GM19035 (cell line): ENCODE results near the gene STK38.
"Not testable (repeated sequence)": the region's sequence is repeated elsewhere in the genome, so short reads cannot be mapped to it uniquely, and the experiment has no call there.

Experiments used
- ATAC-seq: cut with Tn5 transposase; IDR thresholded peaks from one replicate; pipeline ENCODE4 v1.9.1; 2021; ENCODE audit not compliant: unreplicated experiment

STK38 gene

DNA sequence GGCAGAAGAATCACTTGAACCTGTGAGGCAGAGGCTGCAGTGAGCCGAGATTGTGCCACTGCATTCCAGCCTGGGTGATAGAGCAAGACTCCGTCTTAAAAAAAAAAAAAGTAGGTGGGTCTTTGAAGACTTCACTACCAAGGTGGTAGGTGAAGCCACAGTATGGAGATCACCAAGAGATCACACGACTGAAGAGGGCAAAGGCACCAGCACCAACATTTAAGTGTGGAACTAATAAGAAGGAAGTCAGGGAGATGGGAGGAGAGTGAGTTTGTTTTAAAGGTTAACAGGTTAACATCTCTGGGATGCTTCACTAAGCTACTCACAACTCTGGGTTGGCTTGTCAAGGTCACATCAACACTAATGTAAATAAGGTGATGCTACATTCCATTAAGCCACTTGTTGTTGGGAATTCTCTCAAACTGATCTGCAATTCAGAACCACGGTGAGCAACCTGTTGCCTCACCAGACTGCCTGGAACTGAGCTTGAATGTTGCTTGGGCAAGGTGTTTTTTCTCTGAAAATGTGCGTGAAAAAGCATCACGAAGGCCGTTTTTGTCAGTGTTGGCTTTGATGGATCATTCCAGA lies 55.8 kb downstream of the STK38 start:
- ATAC-seq, result no peak

DNA sequence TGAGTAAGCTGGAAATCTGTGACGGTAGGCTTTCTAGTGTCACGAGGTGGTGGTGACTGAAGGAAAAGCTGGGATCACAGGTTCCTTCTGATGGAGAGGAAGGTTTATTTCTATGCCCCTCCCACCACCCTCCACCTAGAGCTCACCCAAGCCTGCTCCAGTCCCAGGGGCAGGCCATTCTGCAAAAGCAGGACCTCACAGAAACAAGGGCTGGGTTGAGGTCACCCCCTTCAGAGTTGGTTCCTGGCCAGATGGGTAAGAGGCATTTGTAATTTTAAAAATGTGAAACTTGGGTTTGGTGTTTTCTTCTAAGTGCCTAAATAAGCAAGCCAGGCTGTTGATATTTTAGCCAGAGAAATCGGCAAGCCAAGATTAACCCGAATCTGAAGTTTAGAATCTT lies 57.9 kb downstream of the STK38 start:
- ATAC-seq, result no peak

DNA sequence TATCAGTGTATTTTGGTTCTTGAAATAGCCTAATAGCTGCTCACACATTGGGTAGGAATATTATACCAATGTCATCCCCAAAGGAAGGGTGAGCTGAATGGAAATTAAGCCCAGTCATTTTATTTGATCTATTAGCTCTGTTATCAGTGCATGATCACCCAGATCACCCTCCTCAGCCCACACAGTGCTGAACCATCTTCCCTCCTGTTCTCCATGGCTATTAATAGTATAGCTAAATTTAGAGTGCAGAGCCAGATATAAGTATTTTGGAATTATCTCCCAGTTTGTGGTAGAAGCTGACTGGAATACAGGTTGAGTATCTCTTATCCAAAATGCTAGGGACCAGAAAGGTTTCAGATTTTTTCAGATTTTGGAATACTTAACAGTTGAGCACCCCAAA lies 59.1 kb downstream of the STK38 start:
- no peak for ATAC-seq

DNA sequence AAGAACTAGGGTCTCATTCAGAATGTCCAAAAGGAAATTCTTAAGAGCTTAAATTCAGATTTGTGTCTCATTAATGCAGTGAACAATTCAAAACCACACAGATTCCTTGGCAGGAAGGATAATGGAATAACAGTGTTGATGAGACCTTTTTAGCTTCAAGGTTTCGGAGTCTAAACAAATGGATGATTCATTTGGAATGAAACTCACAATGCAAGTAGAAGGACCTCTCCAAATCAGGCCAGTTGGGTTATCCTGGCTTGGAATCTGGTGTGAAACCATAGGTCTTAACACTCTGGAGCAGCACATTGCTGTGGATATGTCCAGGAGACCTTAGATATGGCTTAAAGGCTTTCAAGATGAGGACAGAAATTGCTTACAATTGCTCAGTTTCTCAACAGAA lies 59.6 kb downstream of the STK38 start:
- no peak for ATAC-seq

DNA sequence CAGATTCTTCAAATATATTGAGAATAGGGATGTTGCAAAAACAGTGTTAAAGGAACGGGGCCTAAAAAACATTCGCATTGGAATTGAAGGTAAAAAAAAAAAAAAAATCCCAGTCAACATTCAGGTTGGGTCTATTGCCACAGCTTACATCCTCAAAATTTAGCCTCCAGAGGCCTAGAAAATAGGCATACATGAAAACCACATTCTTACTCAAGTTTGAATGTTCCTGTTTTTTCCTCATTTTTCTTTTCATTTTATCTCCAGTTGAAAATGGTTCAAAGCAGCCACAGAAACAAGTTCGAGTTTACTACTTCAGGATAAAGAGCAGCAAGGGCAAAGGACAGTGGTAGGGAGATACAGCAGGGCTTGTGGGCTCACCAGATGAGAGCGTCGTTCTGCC lies 62.5 kb downstream of the STK38 start:
- ATAC-seq, result no peak

DNA sequence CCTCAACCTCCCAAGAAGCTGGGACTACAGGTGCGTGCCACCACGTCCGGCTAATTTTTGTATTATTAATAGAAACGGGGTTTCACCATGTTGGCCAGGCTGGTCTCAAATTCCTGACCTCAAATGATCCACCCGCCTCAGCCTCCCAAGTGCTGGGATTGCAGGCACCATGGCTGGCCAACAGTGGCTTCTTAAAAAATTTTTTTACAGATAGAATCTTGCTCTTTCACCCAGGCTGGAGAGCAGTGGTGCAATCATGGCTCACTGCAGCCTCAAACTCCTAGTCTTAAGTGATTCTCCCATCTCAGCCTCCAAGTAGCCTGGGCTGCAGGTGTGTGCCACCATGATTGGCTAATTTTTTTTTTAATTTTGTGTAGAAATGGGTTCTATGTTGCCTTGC lies 64.0 kb downstream of the STK38 start:
- not testable (repeated sequence) for ATAC-seq

DNA sequence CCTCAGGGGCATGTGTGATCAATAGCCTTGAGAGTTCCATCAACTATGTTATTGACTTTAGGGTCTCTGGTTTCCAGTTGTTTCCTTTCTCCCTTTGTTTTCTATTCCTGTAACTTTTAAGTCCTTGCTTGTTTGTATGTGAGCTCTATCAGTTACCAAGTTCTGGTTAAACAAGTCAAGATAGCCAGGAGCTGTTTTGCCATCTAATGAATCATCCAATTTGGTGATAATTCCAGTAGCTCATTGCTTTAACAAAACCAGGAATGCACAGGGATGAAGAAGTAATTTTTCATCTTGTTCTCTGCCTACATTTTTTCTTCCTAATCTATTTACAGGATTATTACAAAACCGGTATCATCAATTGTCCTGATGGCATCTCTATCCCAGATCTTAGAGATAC lies 68.0 kb downstream of the STK38 start:
- no peak for ATAC-seq

DNA sequence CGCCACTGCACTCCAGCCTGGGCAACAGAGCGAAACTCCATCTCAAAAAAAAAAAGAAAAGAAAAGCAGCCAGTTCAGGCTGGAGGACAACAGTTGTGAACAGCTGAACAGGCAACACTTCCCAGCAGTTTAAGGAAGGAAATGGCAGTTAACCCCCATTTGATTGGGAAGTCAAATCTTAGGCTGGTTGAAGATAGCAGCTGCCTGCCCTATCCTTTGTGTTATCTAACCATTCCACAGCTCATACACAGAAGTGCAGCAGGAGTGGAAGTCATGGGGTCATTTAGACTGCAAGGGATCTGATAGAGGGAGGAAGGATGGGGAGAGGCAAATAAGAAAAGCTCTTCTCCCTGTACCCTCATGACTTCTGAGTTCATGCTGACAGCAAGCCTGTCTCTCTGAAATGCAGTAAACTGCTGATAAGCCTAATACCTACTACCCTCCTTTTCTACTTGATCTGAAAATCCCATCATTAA lies 69.2 kb downstream of the STK38 start:
- ATAC-seq, result no peak

DNA sequence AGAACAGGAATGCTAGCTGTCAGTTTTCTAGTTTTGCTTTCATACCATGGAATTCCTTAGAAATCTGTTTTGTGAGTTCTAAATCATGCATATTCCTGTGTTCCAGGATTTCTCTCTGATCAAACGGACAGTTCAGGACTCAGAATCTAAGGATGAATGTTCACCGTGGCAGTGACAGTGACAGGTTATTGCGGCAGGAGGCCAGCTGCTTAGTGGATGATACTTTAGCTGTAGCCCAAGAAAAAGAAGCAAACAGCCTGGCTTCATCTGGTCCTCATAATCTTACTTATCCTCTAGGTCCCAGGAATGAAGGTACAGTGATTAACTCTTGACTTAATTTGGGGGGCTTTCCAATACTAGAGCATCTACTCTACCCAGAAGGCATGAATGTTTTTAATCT lies 77.3 kb downstream of the STK38 start:
- ATAC-seq, result no peak

DNA sequence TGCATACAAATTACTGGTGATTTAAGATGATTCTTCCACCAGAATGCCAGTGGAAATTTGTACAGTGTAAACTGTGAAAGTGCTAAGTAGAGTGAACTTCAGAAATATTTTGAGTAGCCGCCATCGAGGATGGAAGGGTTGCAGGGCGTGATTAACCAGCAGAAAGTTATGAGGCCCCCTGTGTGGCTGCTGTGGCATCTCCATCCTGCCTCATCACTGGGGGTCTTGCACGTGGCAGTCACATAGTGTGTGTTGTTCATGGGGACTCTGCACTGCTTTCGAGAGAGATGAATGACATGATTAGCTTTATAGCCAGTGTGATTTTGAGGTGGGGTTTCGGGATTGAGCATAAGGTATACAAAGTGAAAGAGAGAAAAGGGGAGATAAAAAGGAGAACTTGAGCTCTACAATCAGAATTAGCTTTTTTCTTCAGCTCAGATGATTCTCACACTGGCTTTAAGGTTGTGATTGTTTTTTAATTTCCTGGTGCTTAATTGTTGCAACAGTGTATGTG lies 78.1 kb downstream of the STK38 start:
- no peak for ATAC-seq

DNA sequence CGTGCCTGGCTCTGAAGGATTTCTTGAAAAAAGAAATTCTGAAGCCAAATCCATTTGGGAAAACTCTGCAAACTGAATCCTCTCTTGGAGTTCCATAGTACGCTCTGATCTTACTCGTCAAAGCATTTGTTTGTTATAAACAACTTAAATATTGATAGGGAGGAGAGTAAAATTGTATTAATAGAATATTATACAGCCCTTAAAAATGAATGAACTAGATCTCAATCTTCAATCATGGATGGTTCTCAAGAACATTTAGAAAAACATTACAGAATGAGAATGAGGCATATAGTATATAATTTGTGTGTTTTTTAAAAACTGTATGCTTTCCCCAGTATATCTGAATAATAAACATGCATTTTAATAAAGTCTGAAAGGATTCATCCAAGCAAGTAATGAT lies 79.7 kb downstream of the STK38 start:
- no peak for ATAC-seq

DNA sequence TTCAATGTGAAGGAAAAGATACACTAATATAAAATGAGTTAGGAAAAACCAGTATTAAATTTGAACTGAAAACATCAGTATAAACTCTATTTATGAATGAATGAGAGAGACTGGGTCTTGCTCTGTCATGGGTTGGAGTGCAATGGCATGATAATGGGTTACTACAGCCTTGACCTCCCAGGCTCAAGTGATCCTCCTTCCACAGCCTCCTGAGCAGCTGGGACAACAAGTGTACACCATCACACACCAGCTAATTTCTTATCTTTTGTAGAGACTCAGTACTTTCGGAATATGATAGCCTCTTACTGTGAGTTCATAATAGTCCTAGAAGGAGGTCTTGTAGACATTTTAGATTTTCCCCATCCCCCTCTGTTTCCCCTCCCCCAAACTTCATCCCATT lies 83.0 kb downstream of the STK38 start:
- ATAC-seq, result no peak

DNA sequence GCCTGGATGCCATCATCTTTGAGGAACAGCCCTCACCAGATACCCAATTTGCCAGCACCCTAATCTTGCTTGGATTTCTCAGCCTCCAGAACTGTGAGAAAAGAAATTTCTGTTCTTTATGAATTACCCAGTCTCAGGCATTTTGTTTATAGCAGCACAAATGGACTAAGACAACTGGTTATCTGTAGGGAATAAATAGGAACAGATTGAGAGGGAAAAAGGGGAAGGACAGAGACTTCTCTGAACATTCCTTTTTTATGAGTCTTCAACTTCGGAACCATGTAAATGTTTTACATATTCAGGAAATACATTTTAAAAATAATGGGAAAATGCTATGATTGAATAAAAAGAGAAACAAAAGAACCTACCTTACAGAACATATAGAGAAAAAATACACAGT lies 83.6 kb downstream of the STK38 start:
- ATAC-seq, result no peak

DNA sequence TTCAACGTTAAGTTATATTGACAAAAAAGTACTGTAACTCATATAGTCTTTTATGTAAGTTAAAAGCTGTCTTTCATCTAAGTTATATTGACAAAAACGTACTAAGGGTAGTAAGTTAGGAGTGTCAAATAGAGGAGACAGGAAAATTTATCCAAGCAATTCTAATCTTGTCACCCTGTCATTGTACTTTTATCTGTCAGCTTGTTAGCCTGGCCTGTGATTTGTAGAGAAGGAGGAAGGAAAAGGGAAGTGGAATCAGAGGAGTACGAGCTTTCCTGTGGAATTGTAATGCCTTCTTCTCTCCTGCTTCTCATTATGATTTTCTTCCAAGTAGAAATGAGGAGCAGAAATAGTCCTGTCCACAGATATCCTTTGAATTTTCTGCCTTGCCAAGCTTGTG lies 85.6 kb downstream of the STK38 start:
- ATAC-seq, result no peak

DNA sequence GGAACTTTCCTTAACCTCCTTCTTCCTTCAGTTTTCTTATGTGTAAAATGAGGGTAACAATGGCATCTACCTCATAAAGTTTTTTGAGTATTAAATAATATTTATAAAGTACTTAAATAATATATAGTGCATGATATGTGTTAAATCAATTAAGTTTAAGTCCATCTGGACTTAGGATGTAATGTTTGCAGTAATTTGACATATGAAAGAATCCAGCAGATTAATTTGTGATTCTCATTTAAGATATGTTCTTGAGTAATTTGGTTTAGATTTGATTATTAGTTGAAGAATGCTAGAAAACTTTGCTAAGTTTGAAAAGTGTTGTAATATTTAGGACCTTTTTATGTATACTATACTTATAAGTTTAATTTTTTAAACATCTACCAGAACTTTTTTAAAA lies 86.4 kb downstream of the STK38 start:
- no peak for ATAC-seq

DNA sequence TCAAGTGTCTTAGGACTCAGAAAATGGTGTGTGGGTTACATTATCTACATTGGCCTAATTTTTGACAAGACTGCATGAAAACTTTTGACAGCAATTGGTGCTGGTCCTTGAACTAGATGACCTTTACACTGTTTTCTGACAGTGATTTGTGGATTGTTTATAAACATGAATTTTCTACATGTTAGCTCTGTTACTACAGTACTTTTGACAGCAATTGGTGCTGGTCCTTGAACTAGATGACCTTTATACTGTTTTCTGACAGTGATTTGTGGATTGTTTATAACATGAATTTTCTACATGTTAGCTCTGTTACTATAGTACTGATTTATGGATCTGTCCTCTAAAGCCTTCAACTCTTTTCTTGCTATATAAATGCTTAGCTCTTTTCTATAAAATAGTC lies 87.8 kb downstream of the STK38 start:
- no peak for ATAC-seq

DNA sequence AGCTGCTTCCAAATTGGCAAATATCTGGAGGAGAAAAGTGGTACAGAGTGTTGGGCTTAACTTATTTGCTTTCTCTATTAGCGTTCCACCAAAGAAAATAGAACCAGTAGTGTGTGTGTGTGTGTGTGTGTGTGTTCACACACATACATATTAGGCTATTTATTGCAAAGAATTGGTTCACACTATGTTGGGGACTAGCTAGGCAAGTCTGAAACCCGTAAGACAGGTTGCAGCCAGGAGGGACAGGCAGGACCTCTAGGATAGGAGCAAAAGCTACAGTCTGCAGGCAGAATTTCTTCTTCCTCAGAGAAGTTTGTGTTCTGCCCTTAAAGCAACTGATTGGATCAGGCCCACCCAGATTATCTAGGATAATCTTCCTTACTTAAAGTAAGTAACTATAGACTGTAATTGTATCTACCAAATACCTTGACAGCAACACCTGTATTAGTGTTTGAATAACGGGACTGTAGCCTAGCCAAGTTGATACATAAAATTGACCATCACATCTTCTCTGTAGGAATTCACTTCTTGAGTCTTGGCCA lies 91.7 kb downstream of the STK38 start:
- no peak for ATAC-seq

DNA sequence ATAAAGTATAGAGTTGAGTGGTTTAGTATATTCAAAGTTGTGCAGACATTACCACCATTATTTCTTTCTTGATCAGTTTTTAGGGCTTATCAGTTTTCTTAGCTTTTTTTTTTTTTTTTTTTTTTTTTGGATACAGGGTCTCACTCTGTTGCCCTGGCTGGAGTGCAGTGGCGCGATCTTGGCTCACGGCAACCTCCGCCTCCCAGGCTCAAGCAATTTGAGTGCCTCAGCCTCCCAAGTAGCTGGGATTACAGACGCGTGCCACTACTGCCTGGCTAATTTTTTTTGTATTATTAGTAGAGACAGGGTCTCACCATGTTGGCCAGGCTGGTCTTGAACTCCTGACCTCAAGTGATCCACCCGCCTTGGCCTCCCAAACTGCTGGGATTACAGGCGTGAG lies 94.4 kb downstream of the STK38 start:
- ATAC-seq, result not testable (repeated sequence)

DNA sequence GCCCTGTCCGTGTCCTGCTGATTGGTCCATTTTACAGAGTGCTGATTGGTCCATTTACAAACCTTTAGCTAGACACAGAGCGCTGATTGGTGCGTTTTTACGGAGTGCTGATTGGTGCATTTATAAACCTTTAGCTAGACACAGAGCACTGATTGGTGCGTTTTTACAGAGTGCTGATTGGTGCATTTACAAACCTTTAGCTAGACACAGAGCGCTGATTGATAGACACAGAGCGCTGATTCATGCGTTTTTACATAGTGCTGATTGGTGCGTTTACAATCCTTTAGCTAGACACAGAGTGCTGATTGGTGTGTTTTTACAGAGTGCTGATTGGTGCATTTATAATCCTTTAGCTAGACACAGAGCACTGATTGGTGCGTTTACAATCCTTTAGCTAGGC lies 98.1 kb downstream of the STK38 start:
- not testable (repeated sequence) for ATAC-seq

DNA sequence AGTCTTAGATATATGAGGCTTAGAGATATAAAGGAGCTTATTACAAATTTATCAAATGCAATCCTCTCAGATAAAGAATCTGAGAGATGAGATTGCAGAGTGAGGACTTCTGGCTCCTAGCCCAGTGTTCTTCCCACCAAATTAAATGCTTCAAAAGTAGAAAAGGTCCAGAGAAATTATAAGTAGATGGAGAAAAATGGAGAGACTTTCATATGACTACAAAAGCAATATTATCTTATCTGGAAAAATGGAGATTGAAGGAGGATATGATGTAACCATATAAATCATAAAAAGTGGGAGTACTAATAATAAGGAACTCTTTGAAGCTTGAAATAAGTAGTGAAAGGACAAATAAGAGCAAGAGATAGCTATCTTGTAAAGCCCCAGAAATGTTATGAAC lies 101.7 kb downstream of the STK38 start:
- no peak for ATAC-seq

DNA sequence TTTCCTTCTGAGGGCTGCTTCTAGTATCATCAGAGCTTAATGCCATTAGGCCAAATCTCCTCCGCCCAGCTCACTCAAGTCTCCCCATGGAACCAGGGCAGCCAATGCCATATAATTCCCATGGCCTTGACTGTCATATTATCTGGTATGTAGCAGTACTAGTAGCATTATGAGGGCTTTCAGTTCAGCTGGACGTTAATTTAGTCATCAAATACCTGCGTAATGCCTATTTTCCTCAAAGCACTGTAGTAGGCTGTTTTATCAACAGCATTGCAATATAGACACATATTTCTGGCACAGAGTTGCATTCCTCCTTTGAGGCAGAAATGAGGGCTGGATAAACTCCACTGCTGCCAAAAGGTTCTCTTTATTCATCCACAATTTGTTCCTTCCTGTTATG lies 102.8 kb downstream of the STK38 start:
- no peak for ATAC-seq
